Fibroblast of lung (primary cell): ENCODE data around the gene PYROXD2. TPM values are rescaled to one million over a fixed set of nuclear protein-coding genes. Genes with fewer than 3 reads are reported as not detected.
"Not testable (repeated sequence)": the region's sequence is repeated elsewhere in the genome, so short reads cannot be mapped to it uniquely, and the experiment has no call there.

ENCODE experiments used
- DNase-seq, 2 donors: peaks; one replicate each; pipeline versions ENCODE4 v3.0.0 to v3.0.0-alpha.2; 2010; ENCODE audit warnings: low read depth in 2 of 2
- H2AFZ ChIP-seq: 2 replicates; pipeline ENCODE4 v1.5.1; 2012; ENCODE audit warnings: low read length, control low read depth, inconsistent platforms
- H3K27ac ChIP-seq: 2 replicates; pipeline ENCODE4 v1.5.1; 2011; ENCODE audit warnings: low read length, control low read depth; ENCODE audit not compliant: insufficient read depth
- H3K27me3 ChIP-seq: 2 replicates; pipeline ENCODE4 v1.5.1; 2011; ENCODE audit warnings: mild to moderate bottlenecking, low read length; ENCODE audit not compliant: control insufficient read depth, insufficient read depth
- H3K36me3 ChIP-seq: 2 replicates; pipeline ENCODE4 v1.5.1; 2011; ENCODE audit warnings: low read length; ENCODE audit not compliant: control insufficient read depth, insufficient read depth
- H3K4me1 ChIP-seq: 2 replicates; pipeline ENCODE4 v1.5.1; 2011; ENCODE audit warnings: low read length; ENCODE audit not compliant: control insufficient read depth, insufficient read depth; ENCODE audit errors: extremely low read depth
- H3K4me2 ChIP-seq: 2 replicates; pipeline ENCODE4 v1.5.1; 2011; ENCODE audit warnings: low read length, control low read depth; ENCODE audit not compliant: insufficient read depth; ENCODE audit errors: extremely low read depth
- H3K4me3 ChIP-seq, 4 experiments: fragments of 200-600 bp in 1 of 4; sonication (generic) in 1 of 4; replicated peaks in 1 of 4; 2 replicates each; pipeline ENCODE4 v1.5.1; 2011 to 2016; ENCODE audit warnings: low read length in 4 of 4, low read depth in 3 of 4, mild to moderate bottlenecking in 3 of 4, control low read depth in 2 of 4, inconsistent platforms in 1 of 4, mixed read lengths in 1 of 4; ENCODE audit not compliant: insufficient read depth in 1 of 4; ENCODE audit errors: control extremely low read depth in 1 of 4
- H3K79me2 ChIP-seq: 2 replicates; pipeline ENCODE4 v1.5.1; 2012; ENCODE audit warnings: mild to moderate bottlenecking, low read length, inconsistent platforms; ENCODE audit not compliant: control insufficient read depth, insufficient read depth
- H3K9ac ChIP-seq: 2 replicates; pipeline ENCODE4 v1.5.1; 2011; ENCODE audit warnings: mild to moderate bottlenecking, low read length, control low read depth; ENCODE audit not compliant: insufficient read depth
- H3K9me3 ChIP-seq: 2 replicates; pipeline ENCODE4 v1.5.1; 2012; ENCODE audit warnings: low read depth, low read length; ENCODE audit not compliant: control insufficient read depth, insufficient read depth
- H4K20me1 ChIP-seq: 2 replicates; pipeline ENCODE4 v1.5.1; 2011; ENCODE audit warnings: low read length; ENCODE audit not compliant: control insufficient read depth, insufficient read depth; ENCODE audit errors: extremely low read depth
- CTCF ChIP-seq, 2 donors: IDR thresholded peaks in 1 of 2; conservative IDR thresholded peaks in 1 of 2; 1 replicate in 1 of 2; 2 replicates in 1 of 2; pipeline ENCODE4 v1.5.1; 2011 to 2012; ENCODE audit warnings: low read length in 2 of 2, control low read depth in 1 of 2, inconsistent platforms in 1 of 2, low read depth in 1 of 2, mild to moderate bottlenecking in 1 of 2
- EZH2 ChIP-seq: IDR thresholded peaks from 2 replicates; pipeline ENCODE4 v1.5.1; 2012; ENCODE audit warnings: low read length, control low read depth, mild to moderate bottlenecking; ENCODE audit errors: missing control alignments
- polyA plus RNA-seq, 2 donors: library from polyadenylated mRNA; depleted of rRNA in 1 of 2; stranded (reverse) in 1 of 2; unstranded in 1 of 2; fragments of >200 nt; gene quantifications; 2 replicates each; pipeline ENCODE4 v1.2.1, GENCODE V29; 2011 to 2012; ENCODE audit warnings: missing spikeins in 1 of 2
- total RNA-seq: library from RNA; depleted of rRNA; stranded (reverse); fragments of >200 nt; gene quantifications from 2 replicates; pipeline ENCODE4 v1.2.1, GENCODE V29; 2014

Gene PYROXD2
- total and polyA plus RNA-seq, 2 donors (not counting 1 experiment from before 2014, with no cell fraction given): 8.7 to 16.0 TPM

- no peak overlapping the region for H3K9ac ChIP-seq
- TF ChIP-seq CTCF (conservative IDR thresholded peaks at IDR 0.05 in 1 of 2, IDR thresholded peaks at IDR 0.05 in 1 of 2; ENCODE audit: low read depth in 1 of 2, low read length in 2 of 2): no peak
- no peak for TF ChIP-seq EZH2
- no peaks in the 10 kb centered on the region for H3K9me3 ChIP-seq
- H3K79me2 ChIP-seq: no peaks in the 10 kb centered on the region
- H3K4me1 ChIP-seq: peaks cover 10% of the 10 kb centered on the region
- no peaks in the 10 kb centered on the region for H3K36me3 ChIP-seq
- no peak overlapping the region for H3K4me3 ChIP-seq
- no peaks in the 10 kb centered on the region for H3K27me3 ChIP-seq
- H4K20me1 ChIP-seq: no peaks in the 10 kb centered on the region
- no peak overlapping the region for H3K4me2 ChIP-seq
- no peak overlapping the region for H3K27ac ChIP-seq
- no peak for DNase-seq
- H2AFZ ChIP-seq: no peak overlapping the region
Measured at GRCh38 chr10:98346847-98347246, 68.1 kb downstream of the PYROXD2 start.

- peaks cover 9% of the 10 kb centered on the region for H3K4me1 ChIP-seq
- H3K9ac ChIP-seq: no peak overlapping the region
- peak overlapping the region; percentile 19 for H3K27ac ChIP-seq
- no peaks in the 10 kb centered on the region for H3K27me3 ChIP-seq
- H3K9me3 ChIP-seq: no peaks in the 10 kb centered on the region
- peak; percentile 92 to 96 for DNase-seq
- no peaks in the 10 kb centered on the region for H3K79me2 ChIP-seq
- no peaks in the 10 kb centered on the region for H3K36me3 ChIP-seq
- H2AFZ ChIP-seq: no peak overlapping the region
- H4K20me1 ChIP-seq: no peaks in the 10 kb centered on the region
- H3K4me2 ChIP-seq: no peak overlapping the region
- TF ChIP-seq EZH2: no peak
- no peak for TF ChIP-seq CTCF (conservative IDR thresholded peaks at IDR 0.05 in 1 of 2, IDR thresholded peaks at IDR 0.05 in 1 of 2; ENCODE audit: low read depth in 1 of 2, low read length in 2 of 2)
- no peak overlapping the region for H3K4me3 ChIP-seq
Measured at GRCh38 chr10:98344589-98345038, 70.4 kb downstream of the PYROXD2 start.

- H3K9ac ChIP-seq, H3K27me3 ChIP-seq, H3K79me2 ChIP-seq, DNase-seq, H3K9me3 ChIP-seq, H3K27ac ChIP-seq, H3K4me3 ChIP-seq, H3K36me3 ChIP-seq, H2AFZ ChIP-seq, H4K20me1 ChIP-seq, H3K4me2 ChIP-seq: not testable (repeated sequence)
- H3K4me1 ChIP-seq: peaks cover 14% of the 10 kb centered on the region
Measured at GRCh38 chr10:98341701-98342100, 73.3 kb downstream of the PYROXD2 start.
